GM23248 (cell line): Measurements from ENCODE around the gene SNX9. TPM values are rescaled to one million over a fixed set of nuclear protein-coding genes. Genes with fewer than 3 reads are reported as not detected.
A peak's percentile ranks its signal among the peaks of the same experiment; 100 is the strongest.

Experiments used
- DNase-seq: peaks from one replicate; pipeline ENCODE4 v3.0.0-alpha.2; 2015
- H2AFZ ChIP-seq: fragments of 200-600 bp; sonication (generic); 2 replicates; pipeline ENCODE4 v1.6.1; 2016; ENCODE audit warnings: antibody characterized with exemption
- H3F3A ChIP-seq: fragments of 200-600 bp; sonication (generic); 2 replicates; pipeline ENCODE4 v1.6.1; 2016; ENCODE audit warnings: mild to moderate bottlenecking, antibody characterized with exemption, mixed run types; ENCODE audit not compliant: insufficient read depth
- H3K27ac ChIP-seq: fragments of 200-600 bp; sonication (generic); 2 replicates; pipeline ENCODE4 v1.5.1; 2016; ENCODE audit warnings: mild to moderate bottlenecking
- H3K27me3 ChIP-seq: fragments of 200-600 bp; sonication (generic); replicated peaks from 2 replicates; pipeline ENCODE4 v1.6.1; 2016; ENCODE audit warnings: mild to moderate bottlenecking; ENCODE audit not compliant: insufficient read depth
- H3K36me3 ChIP-seq: fragments of 200-600 bp; sonication (generic); 2 replicates; pipeline ENCODE4 v1.6.1; 2016; ENCODE audit warnings: low read depth, mild to moderate bottlenecking
- H3K4me1 ChIP-seq: fragments of 200-600 bp; sonication (generic); 2 replicates; pipeline ENCODE4 v1.6.1; 2016; ENCODE audit warnings: mild to moderate bottlenecking; ENCODE audit not compliant: insufficient read depth
- H3K4me2 ChIP-seq: fragments of 200-600 bp; sonication (generic); one replicate; pipeline ENCODE4 v1.6.1; 2016; ENCODE audit warnings: mild to moderate bottlenecking; ENCODE audit not compliant: unreplicated experiment
- H3K4me3 ChIP-seq: fragments of 200-600 bp; sonication (generic); 2 replicates; pipeline ENCODE4 v1.5.1; 2016; ENCODE audit warnings: mild to moderate bottlenecking
- H3K79me2 ChIP-seq: fragments of 200-600 bp; sonication (generic); 2 replicates; pipeline ENCODE4 v1.6.1; 2016; ENCODE audit warnings: mild to moderate bottlenecking; ENCODE audit not compliant: insufficient read depth
- H3K9ac ChIP-seq: fragments of 200-600 bp; sonication (generic); 2 replicates; pipeline ENCODE4 v1.6.1; 2016; ENCODE audit warnings: mild to moderate bottlenecking
- H3K9me2 ChIP-seq: fragments of 200-600 bp; sonication (generic); 2 replicates; pipeline ENCODE4 v1.6.1; 2016; ENCODE audit warnings: mixed run types, mild to moderate bottlenecking, moderate library complexity; ENCODE audit not compliant: insufficient read depth
- H3K9me3 ChIP-seq: fragments of 200-600 bp; sonication (generic); one replicate; pipeline ENCODE4 v1.6.1; 2017; ENCODE audit warnings: low read depth
- H4K20me1 ChIP-seq: fragments of 200-600 bp; sonication (generic); 2 replicates; pipeline ENCODE4 v1.6.0; 2016; ENCODE audit not compliant: insufficient read depth
- EZH2 ChIP-seq: fragments of 200-600 bp; sonication (generic); IDR thresholded peaks from 2 replicates; pipeline ENCODE4 v1.6.1; 2018; ENCODE audit warnings: antibody characterized with exemption, mild to moderate bottlenecking; ENCODE audit not compliant: insufficient read depth, poor library complexity, severe bottlenecking
- EZH2phosphoT487 ChIP-seq: fragments of 200-600 bp; sonication (generic); IDR thresholded peaks from 2 replicates; pipeline ENCODE4 v1.6.1; 2018; ENCODE audit warnings: antibody characterized with exemption, moderate library complexity, mild to moderate bottlenecking, low read depth; ENCODE audit not compliant: insufficient read depth
- WGBS, 2 experiments: methylation state at CpG; one replicate each; pipeline ENCODE4 v1.1.6; 2015 to 2017; ENCODE audit warnings: low lambda C conversion rate in 2 of 2, low coverage in 1 of 2; ENCODE audit errors: missing lambda C conversion rate in 2 of 2; 5-methylcytosine and 5-hydroxymethylcytosine counted together
- in situ Hi-C: fragments of 300-500 bp; cut with MboI; formaldehyde crosslinking; loops from 2 replicates; pipeline ENCODE4 v1.15.0; 2020
- polyA plus RNA-seq: library from polyadenylated mRNA; unstranded; fragments of >200 nt; fragmentation: Nextera tagmentation; extraction: Ambion mirVana; gene quantifications from 2 replicates; pipeline ENCODE4 v1.2.1, GENCODE V29; 2016
- total RNA-seq: library from RNA; depleted of rRNA; stranded (reverse); fragments of >200 nt; shearing (Covaris generic); gene quantifications from 2 replicates; pipeline ENCODE4 v1.2.3, GENCODE V29; 2014

SNX9 gene
- total and polyA plus RNA-seq, 2 experiments from 2014 or later: 80.4 to 89.6 TPM

DNA sequence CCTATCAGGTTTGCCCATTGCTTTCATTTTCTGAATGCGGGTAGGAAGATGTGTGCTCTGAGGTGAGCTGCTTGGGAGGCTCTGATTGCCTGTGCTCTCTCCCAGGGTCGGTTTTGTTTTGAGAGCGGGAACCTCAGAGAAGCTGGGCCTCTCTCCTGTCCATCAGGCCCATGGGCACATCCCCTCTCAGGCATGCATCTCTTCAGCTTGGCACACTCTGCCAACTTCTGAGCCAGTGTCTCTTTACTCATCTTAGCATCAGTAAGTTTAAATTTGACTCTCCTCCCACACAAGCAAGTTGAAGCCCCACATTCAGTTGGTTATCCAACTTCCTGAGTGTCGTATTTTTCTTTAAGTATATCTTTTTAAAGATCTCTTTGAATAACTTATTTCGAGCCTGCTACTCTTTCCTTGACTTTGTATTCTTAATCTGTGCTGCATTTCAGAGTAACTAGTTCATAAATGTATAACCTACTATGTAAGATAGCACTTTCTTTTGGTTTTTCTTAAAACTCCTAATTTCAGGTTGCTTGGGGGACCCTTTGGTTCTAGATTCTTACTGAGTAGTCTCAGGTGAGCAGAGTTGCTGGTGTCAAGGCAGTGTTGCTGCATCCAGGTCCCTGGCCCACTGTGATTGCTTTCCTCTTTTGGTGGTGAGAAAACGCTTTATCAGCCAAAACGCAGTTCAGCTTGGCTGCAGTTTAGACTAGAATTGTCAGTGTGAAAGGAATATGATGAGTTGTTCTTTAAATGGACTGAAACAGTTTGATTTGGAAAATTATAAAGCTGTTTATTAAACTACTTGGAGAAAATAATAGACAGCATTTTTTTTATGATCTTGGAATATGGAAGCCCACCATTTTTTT lies 54.8 kb downstream of the SNX9 start:
- Histone ChIP-seq H4K20me1 (no peaks in the 10 kb centered on the region), H3K4me1 (peaks cover 7% of the 10 kb centered on the region), H3F3A (peaks cover 30% of the 10 kb centered on the region), H3K27ac (peak overlapping the region; percentile 17; the same call in 1 of the 2 replicates), H3K4me3 (no peak overlapping the region), H3K4me2 (no peak overlapping the region), H3K9me3 (no peaks in the 10 kb centered on the region), H3K9me2 (no peaks in the 10 kb centered on the region), H3K27me3 (no peaks in the 10 kb centered on the region), H2AFZ (no peak overlapping the region), H3K9ac (no peak overlapping the region; the same call in 1 of the 2 replicates), H3K79me2 (peaks cover 98% of the 10 kb centered on the region), H3K36me3 (peaks cover 87% of the 10 kb centered on the region)
- WGBS, 2 experiments: 78 to 80% methylated on average over 7 of the region's 7 CpGs
- DNase-seq: peak; percentile 47
- in situ Hi-C loops: loop anchor here (10.0 kb wide), 1 partner anchor 233 kb away; no protein-coding TSS in a partner anchor
- TF ChIP-seq EZH2 (no peak), EZH2phosphoT487 (no peak)

DNA sequence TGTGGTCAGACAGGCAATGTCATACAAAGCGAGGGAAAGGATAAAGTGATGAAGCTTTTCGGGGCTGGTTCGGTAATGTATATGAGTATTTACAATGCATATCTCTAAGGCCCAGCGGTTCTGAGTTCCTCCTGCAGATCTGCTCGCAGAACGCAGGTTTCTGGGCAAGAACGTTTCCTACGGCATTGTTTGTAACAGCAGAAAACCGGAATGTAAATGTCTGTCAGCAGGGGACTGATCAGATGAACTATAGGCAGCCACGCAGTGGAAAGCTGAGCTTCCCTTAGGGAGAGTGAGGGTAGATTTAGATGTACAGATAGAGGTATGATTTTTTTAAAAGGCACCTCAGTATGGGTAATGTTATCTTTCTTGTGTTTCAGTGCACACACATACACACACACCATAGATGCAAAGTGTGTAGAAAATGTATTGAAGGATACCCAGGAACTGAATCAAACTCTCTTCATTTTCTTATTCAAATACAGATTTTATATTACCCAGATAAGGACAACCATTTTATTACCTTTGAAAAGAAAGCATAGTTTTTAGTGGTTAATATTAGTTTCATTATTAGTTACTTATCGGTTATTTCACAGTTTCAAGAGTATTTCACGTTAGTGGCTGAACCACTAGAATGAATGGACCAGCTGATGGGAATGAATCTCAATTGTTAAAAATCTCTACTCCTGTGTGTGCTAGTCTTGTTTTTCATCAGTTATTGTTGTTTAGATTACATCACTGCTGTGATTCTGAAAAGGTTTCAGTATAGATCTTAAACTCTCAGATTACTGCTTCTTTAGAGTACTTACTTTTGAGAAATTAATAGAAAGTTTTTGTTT lies 56.2 kb downstream of the SNX9 start:
- Histone ChIP-seq H3K27ac (no peak overlapping the region), H3K4me2 (no peak overlapping the region), H3K9ac (no peak overlapping the region), H3K79me2 (peaks cover 100% of the 10 kb centered on the region), H3K9me2 (no peaks in the 10 kb centered on the region), H3K4me3 (no peak overlapping the region), H3K9me3 (no peaks in the 10 kb centered on the region), H3F3A (peaks cover 42% of the 10 kb centered on the region), H3K36me3 (peaks cover 82% of the 10 kb centered on the region), H3K27me3 (no peaks in the 10 kb centered on the region), H3K4me1 (peaks cover 6% of the 10 kb centered on the region), H4K20me1 (no peaks in the 10 kb centered on the region), H2AFZ (no peak overlapping the region)
- DNase-seq: no peak
- in situ Hi-C loops: loop anchor here (10.0 kb wide), 1 partner anchor 234 kb away; no protein-coding TSS in a partner anchor
- 96 to 97% methylated on average over 12 of the region's 12 CpGs for WGBS, 2 experiments
- TF ChIP-seq EZH2 (no peak), EZH2phosphoT487 (no peak)

DNA sequence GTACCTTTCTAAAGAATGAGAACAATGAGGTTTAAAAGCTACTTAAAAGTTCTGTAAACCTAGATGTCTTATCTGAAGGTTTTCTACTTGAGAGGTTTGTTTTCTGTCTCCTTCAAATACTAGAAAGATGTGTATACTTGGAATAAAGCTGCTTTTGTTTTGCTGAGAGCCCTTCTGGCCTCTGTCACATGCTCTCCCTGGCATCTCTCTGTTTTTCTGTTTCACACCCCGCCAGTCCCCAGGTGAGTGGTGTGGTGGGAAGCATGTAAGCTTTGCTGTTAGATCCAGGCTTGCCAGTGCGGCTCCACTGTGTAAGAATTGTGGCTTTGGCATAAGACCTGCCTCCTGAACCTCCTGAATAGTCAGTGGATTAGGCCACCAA lies 56.8 kb downstream of the SNX9 start:
- Histone ChIP-seq H3K27me3 (no peaks in the 10 kb centered on the region), H3K4me3 (no peak overlapping the region), H3K36me3 (peaks cover 82% of the 10 kb centered on the region), H3F3A (peaks cover 48% of the 10 kb centered on the region), H3K4me2 (no peak overlapping the region), H3K79me2 (peaks cover 100% of the 10 kb centered on the region), H4K20me1 (no peaks in the 10 kb centered on the region), H3K9me2 (no peaks in the 10 kb centered on the region), H3K4me1 (peaks cover 6% of the 10 kb centered on the region), H3K9ac (no peak overlapping the region), H2AFZ (no peak overlapping the region), H3K9me3 (no peaks in the 10 kb centered on the region), H3K27ac (no peak overlapping the region)
- no peak for DNase-seq
- WGBS, 2 experiments: 96 to 98% methylated on average over 2 of the region's 2 CpGs
- in situ Hi-C loops: loop anchor here (10.0 kb wide), 1 partner anchor 235 kb away; no protein-coding TSS in a partner anchor
- TF ChIP-seq EZH2phosphoT487 (no peak), EZH2 (no peak)

GRCh38 chr6:157880534-157880933 lies 57.5 kb downstream of the SNX9 start:
- peak overlapping the region; percentile 35; the same call in 1 of the 2 replicates for H3K27ac ChIP-seq
- no peak for TF ChIP-seq EZH2
- no peak for TF ChIP-seq EZH2phosphoT487
- peaks cover 100% of the 10 kb centered on the region for H3K79me2 ChIP-seq
- DNase-seq: no peak
- H3K4me2 ChIP-seq: no peak overlapping the region
- no peaks in the 10 kb centered on the region for H3K9me3 ChIP-seq
- peaks cover 81% of the 10 kb centered on the region for H3K36me3 ChIP-seq
- no peak overlapping the region for H3K4me3 ChIP-seq
- H3K9ac ChIP-seq: no peak overlapping the region
- in situ Hi-C loops: no loop called here
- H3K4me1 ChIP-seq: peaks cover 6% of the 10 kb centered on the region
- no peaks in the 10 kb centered on the region for H3K9me2 ChIP-seq
- H2AFZ ChIP-seq: no peak overlapping the region
- H4K20me1 ChIP-seq: no peaks in the 10 kb centered on the region
- peaks cover 55% of the 10 kb centered on the region for H3F3A ChIP-seq
- no peaks in the 10 kb centered on the region for H3K27me3 ChIP-seq
- 100% methylated on average over 3 of the region's 3 CpGs for WGBS, 2 experiments
